Midbrain (tissue), 1 donor: ENCODE results near the gene DUSP22.
"Not testable (repeated sequence)": the region's sequence is repeated elsewhere in the genome, so short reads cannot be mapped to it uniquely, and the experiment has no call there.

Source experiments
- DNase-seq: peaks from one replicate; lab custom pipeline; 2025; lab: John Stamatoyannopoulos, UW

The DUSP22 gene

GRCh38 chr6:365835-366234 is 73.5 kb downstream of the DUSP22 start:
- DNase-seq = no peak

GRCh38 chr6:366389-367297 is 74.4 kb downstream of the DUSP22 start:
- no peak for DNase-seq

- DNase-seq = no peak
These were observed 75.1 kb downstream of the DUSP22 start for GRCh38 chr6:367298-367794.

- DNase-seq = no peak
These were observed 75.8 kb downstream of the DUSP22 start for GRCh38 chr6:367891-368630.

- no peak for DNase-seq
These were observed 77.5 kb downstream of the DUSP22 start for GRCh38 chr6:369559-370431.

GRCh38 chr6:370555-370954 is 78.3 kb downstream of the DUSP22 start:
- DNase-seq = no peak

GRCh38 chr6:371851-372250 is 79.6 kb downstream of the DUSP22 start:
- DNase-seq = not testable (repeated sequence)

- DNase-seq = no peak
These were observed 80.1 kb downstream of the DUSP22 start for GRCh38 chr6:372336-372911.

GRCh38 chr6:373031-373430 is 80.7 kb downstream of the DUSP22 start:
- DNase-seq = no peak

GRCh38 chr6:373773-374724 is 81.8 kb downstream of the DUSP22 start:
- DNase-seq = no peak

- no peak for DNase-seq
These were observed 82.7 kb downstream of the DUSP22 start for GRCh38 chr6:374956-375355.

GRCh38 chr6:376827-377640 is 84.7 kb downstream of the DUSP22 start:
- DNase-seq = no peak

GRCh38 chr6:377641-378020 is 85.3 kb downstream of the DUSP22 start:
- not testable (repeated sequence) for DNase-seq

- no peak for DNase-seq
These were observed 86.0 kb downstream of the DUSP22 start for GRCh38 chr6:378090-378957.

GRCh38 chr6:378958-379409 is 86.7 kb downstream of the DUSP22 start:
- no peak for DNase-seq

GRCh38 chr6:379410-380181 is 87.3 kb downstream of the DUSP22 start:
- no peak for DNase-seq
